ENCODE measurements around the gene INTS1.

Gene INTS1

DNA sequence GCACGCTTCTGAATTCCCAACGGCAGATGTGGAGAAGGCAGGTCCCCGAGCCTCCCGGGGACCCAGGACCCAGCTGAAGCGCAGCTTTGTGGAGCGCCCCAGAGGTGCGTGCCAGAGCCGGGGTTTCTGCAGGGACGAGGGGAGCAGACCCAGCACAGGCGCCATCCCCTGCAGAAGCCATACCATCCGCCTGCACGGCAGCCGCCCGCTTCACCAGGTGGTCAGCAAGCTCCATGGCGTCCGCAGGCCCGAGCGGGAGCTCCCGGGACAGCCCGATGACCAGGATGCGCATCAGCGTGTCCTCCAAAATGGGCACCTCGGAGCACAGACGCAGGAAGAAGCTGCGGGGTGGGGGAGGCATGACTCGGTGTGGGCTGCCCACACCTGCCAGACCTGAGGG lies 10.6 kb downstream of the INTS1 start:
- H3K36me3 ChIP-seq (ENCODE audit: control insufficient read depth, low read length), result peaks cover 89% of the 10 kb centered on the region
- H3K79me2 ChIP-seq (ENCODE audit: control insufficient read depth, low read length), result no peaks in the 10 kb centered on the region; the same call in 1 of the 2 replicates
- H3F3A ChIP-seq (ENCODE audit: control insufficient read depth, insufficient read depth), result no peaks in the 10 kb centered on the region
- TF ChIP-seq, protein P1, sequence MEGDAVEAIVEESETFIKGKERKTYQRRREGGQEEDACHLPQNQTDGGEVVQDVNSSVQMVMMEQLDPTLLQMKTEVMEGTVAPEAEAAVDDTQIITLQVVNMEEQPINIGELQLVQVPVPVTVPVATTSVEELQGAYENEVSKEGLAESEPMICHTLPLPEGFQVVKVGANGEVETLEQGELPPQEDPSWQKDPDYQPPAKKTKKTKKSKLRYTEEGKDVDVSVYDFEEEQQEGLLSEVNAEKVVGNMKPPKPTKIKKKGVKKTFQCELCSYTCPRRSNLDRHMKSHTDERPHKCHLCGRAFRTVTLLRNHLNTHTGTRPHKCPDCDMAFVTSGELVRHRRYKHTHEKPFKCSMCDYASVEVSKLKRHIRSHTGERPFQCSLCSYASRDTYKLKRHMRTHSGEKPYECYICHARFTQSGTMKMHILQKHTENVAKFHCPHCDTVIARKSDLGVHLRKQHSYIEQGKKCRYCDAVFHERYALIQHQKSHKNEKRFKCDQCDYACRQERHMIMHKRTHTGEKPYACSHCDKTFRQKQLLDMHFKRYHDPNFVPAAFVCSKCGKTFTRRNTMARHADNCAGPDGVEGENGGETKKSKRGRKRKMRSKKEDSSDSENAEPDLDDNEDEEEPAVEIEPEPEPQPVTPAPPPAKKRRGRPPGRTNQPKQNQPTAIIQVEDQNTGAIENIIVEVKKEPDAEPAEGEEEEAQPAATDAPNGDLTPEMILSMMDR (IDR thresholded peaks at IDR 0.05; ENCODE audit: low read depth, low read length, poor library complexity, severe bottlenecking), result no peak
- TF ChIP-seq EZH2phosphoT487 (IDR thresholded peaks at IDR 0.05; ENCODE audit: borderline replicate concordance, low read length), result no peak
- no peaks in the 10 kb centered on the region for H3K4me1 ChIP-seq (ENCODE audit: control insufficient read depth, low read length)
- no peaks in the 10 kb centered on the region for H3K9me2 ChIP-seq (replicated peaks; ENCODE audit: control insufficient read depth, low read length)
- H3K27me3 ChIP-seq (ENCODE audit: control insufficient read depth, low read length), result no peaks in the 10 kb centered on the region
- no peaks in the 10 kb centered on the region for H3K9me3 ChIP-seq (ENCODE audit: control insufficient read depth, insufficient read depth, low read length)
- H3K4me3 ChIP-seq (ENCODE audit: low read length), result no peak overlapping the region
- peaks cover 14% of the 10 kb centered on the region for H4K20me1 ChIP-seq (ENCODE audit: control insufficient read depth, insufficient read depth, low read depth, low read length)
- H3K4me2 ChIP-seq (ENCODE audit: low read length), result no peak overlapping the region
- H3K27ac ChIP-seq (ENCODE audit: low read depth, low read length), result no peak overlapping the region

- Histone ChIP-seq H3K79me2 (ENCODE audit: control insufficient read depth, low read length) (no peaks in the 10 kb centered on the region; the same call in 1 of the 2 replicates), H3K36me3 (ENCODE audit: control insufficient read depth, low read length) (peaks cover 91% of the 10 kb centered on the region), H3K4me3 (ENCODE audit: low read length) (no peak overlapping the region), H3K9me2 (replicated peaks; ENCODE audit: control insufficient read depth, low read length) (no peaks in the 10 kb centered on the region), H3K4me1 (ENCODE audit: control insufficient read depth, low read length) (no peaks in the 10 kb centered on the region), H3K9me3 (ENCODE audit: control insufficient read depth, insufficient read depth, low read length) (no peaks in the 10 kb centered on the region), H3K27me3 (ENCODE audit: control insufficient read depth, low read length) (no peaks in the 10 kb centered on the region), H4K20me1 (ENCODE audit: control insufficient read depth, insufficient read depth, low read depth, low read length) (peaks cover 14% of the 10 kb centered on the region), H3K4me2 (ENCODE audit: low read length) (no peak overlapping the region), H3K27ac (ENCODE audit: low read depth, low read length) (no peak overlapping the region), H3F3A (ENCODE audit: control insufficient read depth, insufficient read depth) (no peaks in the 10 kb centered on the region)
- no peak for TF ChIP-seq EZH2phosphoT487 (IDR thresholded peaks at IDR 0.05; ENCODE audit: borderline replicate concordance, low read length)
- TF ChIP-seq, protein P1 (IDR thresholded peaks at IDR 0.05; ENCODE audit: low read depth, low read length, poor library complexity, severe bottlenecking), result no peak
Measured at GRCh38 chr7:1493129-1493528, 11.1 kb downstream of the INTS1 start.

DNA sequence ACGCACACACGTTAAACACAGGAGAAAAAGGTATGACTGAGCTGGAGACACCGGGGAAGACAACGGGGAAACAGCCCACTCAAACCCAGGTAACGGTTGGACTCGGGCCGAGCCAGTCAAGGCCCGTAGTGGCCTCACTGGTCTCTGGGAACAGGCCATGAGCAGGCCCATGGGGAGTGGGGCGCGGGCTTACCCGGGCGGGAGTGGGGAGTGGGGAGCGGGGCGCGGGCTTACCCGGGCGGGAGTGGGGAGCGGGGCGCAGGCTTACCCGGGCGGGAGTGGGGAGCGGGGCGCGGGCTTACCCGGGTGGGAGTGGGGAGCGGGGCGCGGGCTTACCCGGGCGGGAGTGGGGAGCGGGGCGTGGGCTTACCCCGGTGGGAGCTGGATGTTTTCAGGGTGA lies 11.5 kb downstream of the INTS1 start:
- no peak for TF ChIP-seq EZH2phosphoT487 (IDR thresholded peaks at IDR 0.05; ENCODE audit: borderline replicate concordance, low read length)
- TF ChIP-seq, protein P1 (IDR thresholded peaks at IDR 0.05; ENCODE audit: low read depth, low read length, poor library complexity, severe bottlenecking), result no peak
- no peaks in the 10 kb centered on the region for H3K27me3 ChIP-seq (ENCODE audit: control insufficient read depth, low read length)
- no peaks in the 10 kb centered on the region for H3F3A ChIP-seq (ENCODE audit: control insufficient read depth, insufficient read depth)
- no peak overlapping the region for H3K4me2 ChIP-seq (ENCODE audit: low read length)
- no peaks in the 10 kb centered on the region for H3K9me2 ChIP-seq (replicated peaks; ENCODE audit: control insufficient read depth, low read length)
- no peak overlapping the region for H3K27ac ChIP-seq (ENCODE audit: low read depth, low read length)
- H3K79me2 ChIP-seq (ENCODE audit: control insufficient read depth, low read length), result no peaks in the 10 kb centered on the region; the same call in 1 of the 2 replicates
- no peak overlapping the region for H3K4me3 ChIP-seq (ENCODE audit: low read length)
- H3K9me3 ChIP-seq (ENCODE audit: control insufficient read depth, insufficient read depth, low read length), result no peaks in the 10 kb centered on the region
- H4K20me1 ChIP-seq (ENCODE audit: control insufficient read depth, insufficient read depth, low read depth, low read length), result peaks cover 14% of the 10 kb centered on the region
- H3K4me1 ChIP-seq (ENCODE audit: control insufficient read depth, low read length), result no peaks in the 10 kb centered on the region
- peaks cover 91% of the 10 kb centered on the region for H3K36me3 ChIP-seq (ENCODE audit: control insufficient read depth, low read length)
